GM13977 (cell line): ENCODE measurements around the gene SRSF11.

Source experiments
- DNase-seq: peaks from one replicate; pipeline ENCODE4 v3.0.0; 2012; ENCODE audit warnings: low spot score
- in situ Hi-C: fragments of 300-500 bp; cut with MboI; formaldehyde crosslinking; loops from one replicate; pipeline ENCODE4 v1.12.0; 2022; ENCODE audit warnings: low sequenced_read_pairs, low pct_unique_long_range_greater_than_20kb, mixed read lengths, inconsistent platforms; ENCODE audit not compliant: unreplicated experiment
- TF ChIP-seq, protein P1 (sequence below): IDR thresholded peaks from 2 replicates; pipeline ENCODE4 v1.5.1; 2012; ENCODE audit warnings: mild to moderate bottlenecking, control low read depth; ENCODE audit not compliant: insufficient read depth; ENCODE audit errors: extremely low read depth, missing control alignments

SRSF11 gene

DNA sequence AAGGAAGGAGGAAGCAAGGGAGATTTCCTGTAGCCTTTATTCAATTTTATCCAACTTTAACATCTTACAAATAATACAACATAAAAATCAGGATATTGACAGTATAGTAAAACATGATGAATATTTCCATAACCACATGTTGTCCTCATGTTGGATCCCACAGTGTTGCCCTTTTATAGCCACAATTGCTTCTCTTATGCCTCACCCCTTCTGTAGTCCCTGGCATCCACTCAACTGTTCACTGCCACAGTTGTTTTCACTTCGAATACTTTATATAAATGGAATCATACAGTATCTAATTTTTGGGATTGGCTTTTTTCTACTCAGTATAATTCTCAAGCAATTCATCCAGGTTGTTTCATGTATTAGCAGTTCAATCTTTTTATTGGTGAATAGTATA, 44.8 kb downstream of the SRSF11 start:
- in situ Hi-C loops: no loop called here
- DNase-seq: no peak
- TF ChIP-seq, protein P1, sequence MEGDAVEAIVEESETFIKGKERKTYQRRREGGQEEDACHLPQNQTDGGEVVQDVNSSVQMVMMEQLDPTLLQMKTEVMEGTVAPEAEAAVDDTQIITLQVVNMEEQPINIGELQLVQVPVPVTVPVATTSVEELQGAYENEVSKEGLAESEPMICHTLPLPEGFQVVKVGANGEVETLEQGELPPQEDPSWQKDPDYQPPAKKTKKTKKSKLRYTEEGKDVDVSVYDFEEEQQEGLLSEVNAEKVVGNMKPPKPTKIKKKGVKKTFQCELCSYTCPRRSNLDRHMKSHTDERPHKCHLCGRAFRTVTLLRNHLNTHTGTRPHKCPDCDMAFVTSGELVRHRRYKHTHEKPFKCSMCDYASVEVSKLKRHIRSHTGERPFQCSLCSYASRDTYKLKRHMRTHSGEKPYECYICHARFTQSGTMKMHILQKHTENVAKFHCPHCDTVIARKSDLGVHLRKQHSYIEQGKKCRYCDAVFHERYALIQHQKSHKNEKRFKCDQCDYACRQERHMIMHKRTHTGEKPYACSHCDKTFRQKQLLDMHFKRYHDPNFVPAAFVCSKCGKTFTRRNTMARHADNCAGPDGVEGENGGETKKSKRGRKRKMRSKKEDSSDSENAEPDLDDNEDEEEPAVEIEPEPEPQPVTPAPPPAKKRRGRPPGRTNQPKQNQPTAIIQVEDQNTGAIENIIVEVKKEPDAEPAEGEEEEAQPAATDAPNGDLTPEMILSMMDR: no peak

- TF ChIP-seq, protein P1: no peak
- DNase-seq: no peak
- in situ Hi-C loops: no loop called here
Measured at GRCh38 chr1:70277875-70278274, 56.7 kb downstream of the SRSF11 start.

- in situ Hi-C loops: no loop called here
- TF ChIP-seq, protein P1: no peak
- no peak for DNase-seq
Measured at GRCh38 chr1:70278710-70279109, 57.5 kb downstream of the SRSF11 start.

DNA sequence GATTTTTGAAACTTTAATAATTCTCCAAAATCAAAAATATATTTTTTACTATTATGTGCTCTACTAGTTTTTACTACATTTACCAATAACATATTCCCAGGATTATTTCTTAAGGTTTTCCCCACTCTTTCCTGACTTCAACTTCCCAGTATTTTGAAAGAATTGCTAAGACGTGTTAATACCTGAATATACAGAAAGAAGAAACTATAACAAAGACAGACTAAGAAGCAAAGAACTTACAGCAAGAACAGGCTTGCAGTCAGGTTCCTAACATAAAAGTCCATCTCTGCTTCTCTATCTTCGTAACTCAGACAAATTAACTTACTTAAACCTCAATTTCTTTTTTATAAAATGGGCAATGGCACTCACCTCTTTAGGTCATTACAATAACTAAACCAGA, 63.2 kb downstream of the SRSF11 start:
- TF ChIP-seq, protein P1: no peak
- DNase-seq: no peak
- in situ Hi-C loops: no loop called here

DNA sequence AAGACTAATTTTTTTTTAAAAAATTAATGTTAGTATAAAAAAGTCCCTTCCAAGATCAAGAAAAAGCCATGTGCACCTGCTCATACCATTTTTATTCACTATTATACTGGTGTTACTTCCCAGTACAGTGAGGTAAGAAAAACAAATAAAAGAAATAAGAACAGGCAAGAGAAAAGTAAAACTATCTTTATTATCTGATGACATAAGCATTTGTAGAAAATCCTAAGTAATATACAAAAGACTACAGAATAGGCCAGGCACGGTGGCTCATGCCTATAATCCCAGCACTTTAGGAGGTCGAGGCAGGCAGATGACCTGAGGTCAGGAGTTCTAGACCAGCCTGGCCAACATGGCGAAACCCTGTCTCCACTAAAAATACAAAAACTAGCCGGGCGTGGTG, 65.3 kb downstream of the SRSF11 start:
- TF ChIP-seq, protein P1: no peak
- no peak for DNase-seq
- in situ Hi-C loops: no loop called here

- in situ Hi-C loops: no loop called here
- TF ChIP-seq, protein P1: no peak
Measured at GRCh38 chr1:70288166-70288565, 67.0 kb downstream of the SRSF11 start.

DNA sequence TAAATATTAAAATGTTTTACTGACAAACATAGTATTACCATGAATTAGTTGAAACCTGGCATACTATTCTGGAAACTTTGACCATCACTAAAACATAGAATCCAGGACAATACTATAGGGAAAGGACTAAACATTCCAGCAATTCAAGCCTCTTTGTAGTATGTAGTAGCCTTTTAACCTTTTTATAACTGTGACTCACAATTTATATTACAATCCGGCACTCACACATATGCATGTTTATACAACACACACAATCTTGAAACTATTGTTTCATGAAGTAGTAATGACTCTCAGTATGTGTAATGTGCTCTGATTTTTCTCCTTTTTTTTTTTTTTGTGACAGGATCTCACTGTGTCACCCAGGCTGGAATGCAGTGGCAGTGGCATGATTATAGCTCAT, 69.0 kb downstream of the SRSF11 start:
- TF ChIP-seq, protein P1: no peak
- in situ Hi-C loops: no loop called here
- DNase-seq: no peak

More at GRCh38 chr1:70288166-70288565, 67.0 kb downstream of the SRSF11 start:
- no peak for DNase-seq
